ENCODE results near the gene ZNF236. TPM values are rescaled to one million over a fixed set of nuclear protein-coding genes. Genes with fewer than 3 reads are reported as not detected.

ZNF236 gene
- total RNA-seq, 1 donor from 2014 or later: 32.5 TPM

- H3K4me1 Mint-ChIP-seq: peaks cover 11% of the 10 kb centered on the region
- no peak overlapping the region for H3K4me3 Mint-ChIP-seq
- TF ChIP-seq CTCF (IDR thresholded peaks at IDR 0.05; ENCODE audit: unreplicated experiment): no peak
- DNase-seq (ENCODE audit: low spot score in 2 of 2, unreplicated experiment in 2 of 2): no peak
- H3K27ac Mint-ChIP-seq: no peak overlapping the region
- peaks cover 4% of the 10 kb centered on the region for H3K27me3 Mint-ChIP-seq (ENCODE audit: low read depth)
- no peaks in the 10 kb centered on the region for H3K9me3 Mint-ChIP-seq
- H3K36me3 Mint-ChIP-seq: no peaks in the 10 kb centered on the region
These were observed 170.7 kb downstream of the ZNF236 start for GRCh38 chr18:76993085-76993382.

GRCh38 chr18:76993573-76993972 is 171.2 kb downstream of the ZNF236 start:
- DNase-seq (ENCODE audit: low spot score in 2 of 2, unreplicated experiment in 2 of 2): no peak
- no peaks in the 10 kb centered on the region for H3K9me3 Mint-ChIP-seq
- peaks cover 4% of the 10 kb centered on the region for H3K27me3 Mint-ChIP-seq (ENCODE audit: low read depth)
- peaks cover 11% of the 10 kb centered on the region for H3K4me1 Mint-ChIP-seq
- TF ChIP-seq CTCF (IDR thresholded peaks at IDR 0.05; ENCODE audit: unreplicated experiment): no peak
- no peaks in the 10 kb centered on the region for H3K36me3 Mint-ChIP-seq
- H3K27ac Mint-ChIP-seq: no peak overlapping the region
- no peak overlapping the region for H3K4me3 Mint-ChIP-seq

GRCh38 chr18:76994086-76994654 is 171.8 kb downstream of the ZNF236 start:
- no peak for DNase-seq (ENCODE audit: low spot score in 2 of 2, unreplicated experiment in 2 of 2)
- Mint-ChIP-seq H3K36me3 (no peaks in the 10 kb centered on the region), H3K4me1 (peaks cover 11% of the 10 kb centered on the region), H3K27me3 (ENCODE audit: low read depth) (peaks cover 4% of the 10 kb centered on the region), H3K27ac (no peak overlapping the region), H3K4me3 (no peak overlapping the region), H3K9me3 (no peaks in the 10 kb centered on the region)
- TF ChIP-seq CTCF (IDR thresholded peaks at IDR 0.05; ENCODE audit: unreplicated experiment): no peak

- Mint-ChIP-seq H3K9me3 (no peaks in the 10 kb centered on the region), H3K4me1 (peaks cover 3% of the 10 kb centered on the region), H3K27ac (no peak overlapping the region), H3K27me3 (ENCODE audit: low read depth) (peaks cover 4% of the 10 kb centered on the region), H3K4me3 (no peak overlapping the region), H3K36me3 (no peaks in the 10 kb centered on the region)
- no peak for DNase-seq (ENCODE audit: low spot score in 2 of 2, unreplicated experiment in 2 of 2)
- TF ChIP-seq CTCF (IDR thresholded peaks at IDR 0.05; ENCODE audit: unreplicated experiment): no peak
These were observed 173.5 kb downstream of the ZNF236 start for GRCh38 chr18:76995896-76996295.

- peaks cover 4% of the 10 kb centered on the region for H3K27me3 Mint-ChIP-seq (ENCODE audit: low read depth)
- no peak overlapping the region for H3K4me3 Mint-ChIP-seq
- peaks cover 3% of the 10 kb centered on the region for H3K4me1 Mint-ChIP-seq
- DNase-seq (ENCODE audit: low spot score in 2 of 2, unreplicated experiment in 2 of 2): no peak
- no peak for TF ChIP-seq CTCF (IDR thresholded peaks at IDR 0.05; ENCODE audit: unreplicated experiment)
- no peaks in the 10 kb centered on the region for H3K36me3 Mint-ChIP-seq
- H3K9me3 Mint-ChIP-seq: no peaks in the 10 kb centered on the region
- no peak overlapping the region for H3K27ac Mint-ChIP-seq
These were observed 174.1 kb downstream of the ZNF236 start for GRCh38 chr18:76996429-76996828.

All from mesothelial cell of epicardium (in vitro differentiated cells).